Astrocyte (in vitro differentiated cells and primary cell): ENCODE measurements around the gene FAM181B.

ENCODE experiments used
- EZH2 ChIP-seq: IDR thresholded peaks from 2 replicates; pipeline ENCODE4 v1.6.1; 2012; ENCODE audit warnings: mild to moderate bottlenecking, low read length, inconsistent platforms; ENCODE audit not compliant: insufficient read depth
- TF ChIP-seq, protein P1 (sequence below): IDR thresholded peaks from 2 replicates; pipeline ENCODE4 v1.5.1; 2011; ENCODE audit warnings: low read depth, mild to moderate bottlenecking, inconsistent platforms, low read length, moderate library complexity; ENCODE audit not compliant: insufficient read depth

DNA sequence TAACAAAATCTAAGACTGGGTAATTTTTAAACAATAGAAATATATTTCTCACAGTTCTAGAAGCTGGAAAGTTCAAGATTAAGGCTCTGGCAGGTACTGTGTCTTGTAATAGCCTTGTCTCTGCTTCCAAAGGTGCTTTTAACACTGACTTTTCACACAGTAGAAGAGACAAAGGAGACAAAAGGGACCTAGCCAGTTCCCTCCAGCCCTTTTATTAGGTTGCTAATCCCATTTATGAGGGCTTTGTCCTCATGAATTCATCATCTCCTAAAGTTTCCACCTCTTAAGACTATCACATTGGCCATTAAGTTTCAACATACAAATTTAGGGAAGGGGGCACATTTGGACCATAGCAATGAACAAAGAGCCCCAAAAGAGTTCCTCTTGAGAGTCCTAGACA is 40.7 kb downstream of the FAM181B start:
- TF ChIP-seq, protein P1, sequence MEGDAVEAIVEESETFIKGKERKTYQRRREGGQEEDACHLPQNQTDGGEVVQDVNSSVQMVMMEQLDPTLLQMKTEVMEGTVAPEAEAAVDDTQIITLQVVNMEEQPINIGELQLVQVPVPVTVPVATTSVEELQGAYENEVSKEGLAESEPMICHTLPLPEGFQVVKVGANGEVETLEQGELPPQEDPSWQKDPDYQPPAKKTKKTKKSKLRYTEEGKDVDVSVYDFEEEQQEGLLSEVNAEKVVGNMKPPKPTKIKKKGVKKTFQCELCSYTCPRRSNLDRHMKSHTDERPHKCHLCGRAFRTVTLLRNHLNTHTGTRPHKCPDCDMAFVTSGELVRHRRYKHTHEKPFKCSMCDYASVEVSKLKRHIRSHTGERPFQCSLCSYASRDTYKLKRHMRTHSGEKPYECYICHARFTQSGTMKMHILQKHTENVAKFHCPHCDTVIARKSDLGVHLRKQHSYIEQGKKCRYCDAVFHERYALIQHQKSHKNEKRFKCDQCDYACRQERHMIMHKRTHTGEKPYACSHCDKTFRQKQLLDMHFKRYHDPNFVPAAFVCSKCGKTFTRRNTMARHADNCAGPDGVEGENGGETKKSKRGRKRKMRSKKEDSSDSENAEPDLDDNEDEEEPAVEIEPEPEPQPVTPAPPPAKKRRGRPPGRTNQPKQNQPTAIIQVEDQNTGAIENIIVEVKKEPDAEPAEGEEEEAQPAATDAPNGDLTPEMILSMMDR, result no peak
- TF ChIP-seq EZH2, result no peak
